Ovary (tissue), 9 donors: ENCODE data around the gene MTHFD1L. TPM values are rescaled to one million over a fixed set of nuclear protein-coding genes. Genes with fewer than 3 reads are reported as not detected.

Experiments used
- DNase-seq, 5 donors: peaks; one replicate each; pipeline ENCODE4 v3.0.0-alpha.2; 2019 to 2020
- H3K27ac ChIP-seq, 2 donors: fragments of 200-600 bp; one replicate each; pipeline versions ENCODE4 v1.5.1 to v1.8.0; 2019 to 2022
- H3K27me3 ChIP-seq: fragments of 200-600 bp; one replicate; pipeline ENCODE4 v1.8.0; 2022
- H3K36me3 ChIP-seq: fragments of 200-600 bp; sonication (generic); one replicate; pipeline ENCODE4 v1.5.1; 2019
- H3K4me1 ChIP-seq: one replicate; pipeline ENCODE4 v1.8.1; 2013; ENCODE audit warnings: mild to moderate bottlenecking, moderate library complexity; ENCODE audit not compliant: insufficient read depth
- H3K4me3 ChIP-seq: fragments of 200-600 bp; sonication (generic); one replicate; pipeline ENCODE4 v1.5.1; 2017
- H3K9me3 ChIP-seq, 2 donors: fragments of 200-600 bp in 1 of 2; sonication (generic) in 1 of 2; one replicate each; pipeline versions ENCODE4 v1.5.1 to v1.8.1; 2013 to 2019; ENCODE audit warnings: mild to moderate bottlenecking in 1 of 2, moderate library complexity in 1 of 2
- EP300 ChIP-seq: sonication (generic); formaldehyde crosslinking; IDR thresholded peaks from one replicate; pipeline ENCODE4 v1.6.1; 2017; ENCODE audit warnings: antibody characterized with exemption
- POLR2A ChIP-seq: fragments of 450-650 bp; IDR thresholded peaks from one replicate; pipeline ENCODE4 v1.6.1; 2017; ENCODE audit warnings: antibody characterized with exemption, mild to moderate bottlenecking, moderate library complexity
- WGBS, 3 donors: extraction: QIAGEN DNeasy Blood & Tissue Kit in 1 of 3; methylation state at CpG; one replicate each; pipeline versions ENCODE4 v1.1.5 to v1.1.7; 2013 to 2017; 5-methylcytosine and 5-hydroxymethylcytosine counted together
- intact Hi-C, 4 donors: fragments of 100-400 bp; cut with DNase I; formaldehyde crosslinking; loops; one replicate each; pipeline versions ENCODE4 v1.11.0 to v1.15.1; 2022 to 2023
- polyA plus RNA-seq, 2 donors: library from polyadenylated mRNA; stranded (reverse); fragments of 200-250 nt in 1 of 2; fragments of 350-450 nt in 1 of 2; fragmentation: Illumina TruSeq in 1 of 2; extraction: RNeasy Lipid Tissue Mini Kit (QIAGEN cat#74804) in 1 of 2; gene quantifications; one replicate each; pipeline ENCODE4 v1.2.3, GENCODE V29; 2013 to 2014
- total RNA-seq, 7 donors: library from RNA; depleted of rRNA in 2 of 7; stranded (reverse); fragments of >200 nt in 2 of 7; fragmentation: NEBNext Ultra II Directional in 3 of 7; extraction: Animal tissue kit (Norgen Biotek cat#: 25700) in 3 of 7; gene quantifications; one replicate each; pipeline versions ENCODE4 v1.1.0 to v1.2.4, GENCODE V29; 2016 to 2023
- TF ChIP-seq, protein P1 (sequence below), 3 donors: fragments of 450-650 bp in 2 of 3; fragments of 200-600 bp in 1 of 3; IDR thresholded peaks; one replicate each; pipeline versions ENCODE4 v1.5.1 to v1.8.0; 2016 to 2022; ENCODE audit warnings: antibody characterized with exemption in 3 of 3, mild to moderate bottlenecking in 1 of 3
- donor health status: DM: no; HTN: no; CAD: no; lungs with moderate emphysema.
- donor health status: DM: no; HTN: no; CAD: no.
- donor health status: Bipolar disorder and iron deficiency.
- donor health status: DM: yes; HTN: yes; CAD: no.
- donor health status: DM: no; HTN: no; CAD: no.
- donor health status: DM: yes; HTN: yes; CAD: no.

MTHFD1L gene
- total and polyA plus RNA-seq, 9 donors, result 13.0 to 91.1 (median 23.6) TPM

DNA sequence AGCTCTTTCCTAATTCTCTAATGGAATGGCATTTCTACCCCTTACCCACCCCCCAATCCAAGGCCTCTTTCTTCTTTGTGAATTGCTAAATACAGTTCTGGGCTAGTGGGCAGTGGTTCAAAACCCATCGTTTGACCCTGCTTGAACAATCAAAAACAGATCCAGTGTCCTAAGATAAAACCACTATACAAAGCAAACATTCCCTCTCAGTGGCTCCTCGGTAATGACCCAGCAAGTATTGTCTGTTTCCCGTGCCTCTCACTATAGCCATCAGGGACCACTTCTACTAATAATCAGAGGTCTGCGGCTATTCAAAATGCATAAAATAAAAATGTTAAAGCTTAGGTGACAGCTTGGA lies 230.7 kb downstream of the MTHFD1L start:
- WGBS, 3 donors, result 44 to 67% (median 50%) methylated on average over 4 of the region's 4 CpGs
- Histone ChIP-seq H3K27ac (no peak overlapping the region), H3K4me1 (peaks cover 8% of the 10 kb centered on the region), H3K36me3 (no peaks in the 10 kb centered on the region), H3K9me3 (no peaks in the 10 kb centered on the region), H3K27me3 (no peaks in the 10 kb centered on the region), H3K4me3 (no peak overlapping the region)
- TF ChIP-seq, protein P1, sequence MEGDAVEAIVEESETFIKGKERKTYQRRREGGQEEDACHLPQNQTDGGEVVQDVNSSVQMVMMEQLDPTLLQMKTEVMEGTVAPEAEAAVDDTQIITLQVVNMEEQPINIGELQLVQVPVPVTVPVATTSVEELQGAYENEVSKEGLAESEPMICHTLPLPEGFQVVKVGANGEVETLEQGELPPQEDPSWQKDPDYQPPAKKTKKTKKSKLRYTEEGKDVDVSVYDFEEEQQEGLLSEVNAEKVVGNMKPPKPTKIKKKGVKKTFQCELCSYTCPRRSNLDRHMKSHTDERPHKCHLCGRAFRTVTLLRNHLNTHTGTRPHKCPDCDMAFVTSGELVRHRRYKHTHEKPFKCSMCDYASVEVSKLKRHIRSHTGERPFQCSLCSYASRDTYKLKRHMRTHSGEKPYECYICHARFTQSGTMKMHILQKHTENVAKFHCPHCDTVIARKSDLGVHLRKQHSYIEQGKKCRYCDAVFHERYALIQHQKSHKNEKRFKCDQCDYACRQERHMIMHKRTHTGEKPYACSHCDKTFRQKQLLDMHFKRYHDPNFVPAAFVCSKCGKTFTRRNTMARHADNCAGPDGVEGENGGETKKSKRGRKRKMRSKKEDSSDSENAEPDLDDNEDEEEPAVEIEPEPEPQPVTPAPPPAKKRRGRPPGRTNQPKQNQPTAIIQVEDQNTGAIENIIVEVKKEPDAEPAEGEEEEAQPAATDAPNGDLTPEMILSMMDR (IDR thresholded peaks at IDR 0.05), result no peak
- TF ChIP-seq POLR2A, result no peak
- no peak for TF ChIP-seq EP300
- DNase-seq, result no peak
- intact Hi-C loops, result no loop called here

DNA sequence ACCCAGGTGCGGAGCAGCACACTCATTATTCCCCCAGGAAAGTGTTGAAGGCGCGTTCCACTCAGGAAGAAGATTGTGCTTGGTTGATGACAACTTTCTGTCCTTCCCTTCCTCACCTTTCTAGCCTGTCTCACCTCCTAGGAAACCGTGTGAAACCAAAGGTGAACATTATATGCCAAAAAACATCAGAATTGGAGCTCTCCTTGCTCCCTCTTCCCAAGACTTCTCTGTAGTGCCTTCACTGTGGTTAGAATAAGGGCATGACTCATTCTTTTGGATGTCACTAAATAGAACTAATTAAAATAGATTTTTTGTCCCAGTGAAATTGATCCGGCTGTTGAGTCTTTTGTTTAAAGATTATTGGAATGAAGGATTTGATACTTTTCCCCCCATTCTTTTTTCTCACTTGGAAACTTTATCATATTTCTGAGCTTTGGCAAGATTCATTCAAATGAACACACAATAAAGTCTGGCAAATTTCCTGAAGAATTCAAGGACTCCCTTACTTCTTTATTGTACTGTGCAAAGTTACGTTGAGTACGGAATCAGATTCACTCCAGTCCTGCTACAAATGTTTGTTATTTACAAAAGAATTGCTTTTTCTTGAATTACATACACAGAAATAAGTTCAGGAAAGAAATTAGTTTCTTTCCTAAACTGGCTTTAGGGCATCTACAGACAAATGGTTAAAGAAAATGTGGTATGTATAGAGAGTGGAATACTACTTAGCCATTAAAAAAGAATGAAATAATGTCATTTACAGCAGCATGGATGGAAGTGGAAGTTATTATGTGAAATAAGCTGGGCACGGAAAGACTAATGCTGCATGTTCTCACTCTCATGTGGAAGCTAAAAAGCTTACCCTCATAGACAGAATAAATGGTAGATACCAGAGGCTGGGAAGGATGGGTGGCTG lies 231.4 kb downstream of the MTHFD1L start:
- Histone ChIP-seq H3K4me3 (no peak overlapping the region), H3K27me3 (no peaks in the 10 kb centered on the region), H3K4me1 (peaks cover 9% of the 10 kb centered on the region), H3K27ac (no peak overlapping the region), H3K36me3 (no peaks in the 10 kb centered on the region), H3K9me3 (no peaks in the 10 kb centered on the region)
- WGBS, 3 donors, result 74 to 89% (median 83%) methylated on average over 8 of the region's 8 CpGs
- no peak for DNase-seq
- TF ChIP-seq EP300 (no peak), POLR2A (no peak)
- TF ChIP-seq, protein P1 (IDR thresholded peaks at IDR 0.05), result no peak
- intact Hi-C loops, result no loop called here

DNA sequence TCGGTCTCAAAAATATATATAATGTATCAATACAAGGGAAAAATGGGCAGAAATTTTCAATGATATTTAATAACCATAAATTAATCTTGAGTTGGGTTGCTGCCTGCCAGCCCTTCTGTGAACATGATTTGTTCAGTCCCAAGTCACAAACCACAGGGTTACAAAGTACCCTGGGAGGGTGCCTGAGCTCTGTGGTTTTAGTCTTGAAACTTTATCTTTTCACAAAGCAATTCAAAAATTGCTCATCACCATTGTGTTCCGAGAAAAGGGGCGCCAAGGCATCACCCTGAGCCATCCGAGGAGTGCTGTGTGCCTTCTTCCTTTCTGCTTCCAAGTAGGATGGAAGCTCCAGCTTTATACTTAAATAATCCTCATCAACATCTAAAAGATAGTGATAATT lies 232.7 kb downstream of the MTHFD1L start:
- Histone ChIP-seq H3K4me3 (no peak overlapping the region), H3K27ac (no peak overlapping the region), H3K4me1 (peaks cover 17% of the 10 kb centered on the region), H3K27me3 (no peaks in the 10 kb centered on the region), H3K36me3 (no peaks in the 10 kb centered on the region), H3K9me3 (no peaks in the 10 kb centered on the region)
- WGBS, 3 donors, result 82 to 90% (median 90%) methylated on average over 4 of the region's 4 CpGs
- no peak for TF ChIP-seq POLR2A
- TF ChIP-seq, protein P1 (IDR thresholded peaks at IDR 0.05), result no peak
- TF ChIP-seq EP300, result no peak
- intact Hi-C loops, result no loop called here
- DNase-seq, result no peak

DNA sequence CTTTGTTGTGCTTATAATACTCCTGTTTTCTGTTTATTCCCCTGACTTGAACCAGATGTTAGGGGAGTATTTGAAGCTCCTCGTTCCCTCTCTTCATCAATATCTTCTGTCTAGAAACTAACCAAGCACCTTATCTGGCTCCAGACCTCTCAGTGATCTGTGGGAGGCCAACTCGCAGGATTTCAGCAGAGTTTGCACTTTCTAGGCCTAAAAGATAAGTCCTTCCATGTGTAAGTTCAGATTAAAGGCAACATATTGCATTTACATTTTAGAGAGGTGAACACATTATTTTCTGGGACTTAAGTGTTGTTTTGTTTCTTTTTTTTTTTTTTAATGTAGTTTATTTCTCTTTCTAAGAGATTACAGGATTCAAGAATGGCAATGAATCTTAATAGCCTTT lies 234.8 kb downstream of the MTHFD1L start:
- 10 to 29% (median 12%) methylated on average over 2 of the region's 2 CpGs for WGBS, 3 donors
- Histone ChIP-seq H3K4me1 (peaks cover 17% of the 10 kb centered on the region), H3K9me3 (no peaks in the 10 kb centered on the region), H3K36me3 (no peaks in the 10 kb centered on the region), H3K27me3 (no peaks in the 10 kb centered on the region), H3K4me3 (no peak overlapping the region), H3K27ac (peak overlapping the region in 1 of 2 donors; percentile 67)
- TF ChIP-seq, protein P1 (IDR thresholded peaks at IDR 0.05), result no peak
- TF ChIP-seq POLR2A (no peak), EP300 (no peak)
- no peak for DNase-seq
- intact Hi-C loops, result no loop called here
